ENCODE measurements around the gene RET. TPM values are rescaled to one million over a fixed set of nuclear protein-coding genes. Genes with fewer than 3 reads are reported as not detected.
A peak's percentile ranks its signal among the peaks of the same experiment; 100 is the strongest.

RET gene
- total RNA-seq, 2 donors from 2014 or later, result 1.2 to 3.5 TPM

- no peak overlapping the region for H3K27ac Mint-ChIP-seq
- H3K36me3 Mint-ChIP-seq (ENCODE audit: low read depth), result no peaks in the 10 kb centered on the region
These were observed 15.1 kb upstream of the RET start for GRCh38 chr10:43061760-43062159.

GRCh38 chr10:43062402-43063160, 14.3 kb upstream of the RET start:
- H3K27ac Mint-ChIP-seq, result no peak overlapping the region
- peaks cover 2% of the 10 kb centered on the region for H3K27me3 Mint-ChIP-seq (ENCODE audit: insufficient read depth)
- Histone ChIP-seq H3K4me3 (ENCODE audit: low read length) (no peak overlapping the region), H3K36me3 (ENCODE audit: control insufficient read depth, insufficient read depth, low read length) (no peaks in the 10 kb centered on the region), H3K27ac (ENCODE audit: low read depth, low read length) (no peak overlapping the region), H3K27me3 (ENCODE audit: control insufficient read depth, insufficient read depth, low read length, poor library complexity, severe bottlenecking) (no peaks in the 10 kb centered on the region), H3K4me1 (ENCODE audit: control insufficient read depth, insufficient read depth, low read length) (no peaks in the 10 kb centered on the region), H3K9ac (ENCODE audit: extremely low read depth, low read length, poor library complexity, severe bottlenecking) (no peak overlapping the region), H3K9me3 (ENCODE audit: control insufficient read depth, low read length) (no peaks in the 10 kb centered on the region)
- DNase-seq, result no peak
- H3K4me1 Mint-ChIP-seq, result peaks cover 5% of the 10 kb centered on the region
- no peak overlapping the region for H3K4me3 Mint-ChIP-seq
- 94 to 96% methylated on average over 16 to 18 of the region's 18 CpGs for WGBS, 2 experiments (ENCODE audit: insufficient coverage in 1 of 2, insufficient read length in 1 of 2)
- H3K36me3 Mint-ChIP-seq (ENCODE audit: low read depth), result no peaks in the 10 kb centered on the region
- no peaks in the 10 kb centered on the region for H3K9me3 Mint-ChIP-seq
- no peak for TF ChIP-seq CTCF (conservative IDR thresholded peaks at IDR 0.05)

More at GRCh38 chr10:43061760-43062159, 15.1 kb upstream of the RET start:
- Histone ChIP-seq H3K9ac (ENCODE audit: extremely low read depth, low read length, poor library complexity, severe bottlenecking) (no peak overlapping the region), H3K36me3 (ENCODE audit: control insufficient read depth, insufficient read depth, low read length) (no peaks in the 10 kb centered on the region), H3K9me3 (ENCODE audit: control insufficient read depth, low read length) (no peaks in the 10 kb centered on the region), H3K27ac (ENCODE audit: low read depth, low read length) (no peak overlapping the region), H3K4me3 (ENCODE audit: low read length) (no peak overlapping the region), H3K4me1 (ENCODE audit: control insufficient read depth, insufficient read depth, low read length) (no peaks in the 10 kb centered on the region), H3K27me3 (ENCODE audit: control insufficient read depth, insufficient read depth, low read length, poor library complexity, severe bottlenecking) (no peaks in the 10 kb centered on the region)
- no peak for TF ChIP-seq CTCF (conservative IDR thresholded peaks at IDR 0.05)
- no peaks in the 10 kb centered on the region for H3K9me3 Mint-ChIP-seq
- peaks cover 2% of the 10 kb centered on the region for H3K27me3 Mint-ChIP-seq (ENCODE audit: insufficient read depth)
- peaks cover 5% of the 10 kb centered on the region for H3K4me1 Mint-ChIP-seq
- no peak for DNase-seq
- WGBS, 2 experiments (ENCODE audit: insufficient coverage in 1 of 2, insufficient read length in 1 of 2), result 93 to 94% methylated on average over 6 to 9 of the region's 9 CpGs
- H3K4me3 Mint-ChIP-seq, result no peak overlapping the region

- 71 to 75% methylated on average over 4 to 11 of the region's 11 CpGs for WGBS, 2 experiments (ENCODE audit: insufficient coverage in 1 of 2, insufficient read length in 1 of 2)
- Histone ChIP-seq H3K4me3 (ENCODE audit: low read length) (no peak overlapping the region), H3K9ac (ENCODE audit: extremely low read depth, low read length, poor library complexity, severe bottlenecking) (no peak overlapping the region), H3K27me3 (ENCODE audit: control insufficient read depth, insufficient read depth, low read length, poor library complexity, severe bottlenecking) (no peaks in the 10 kb centered on the region), H3K36me3 (ENCODE audit: control insufficient read depth, insufficient read depth, low read length) (no peaks in the 10 kb centered on the region), H3K9me3 (ENCODE audit: control insufficient read depth, low read length) (no peaks in the 10 kb centered on the region), H3K4me1 (ENCODE audit: control insufficient read depth, insufficient read depth, low read length) (no peaks in the 10 kb centered on the region), H3K27ac (ENCODE audit: low read depth, low read length) (no peak overlapping the region)
- no peaks in the 10 kb centered on the region for H3K27me3 Mint-ChIP-seq (ENCODE audit: insufficient read depth)
- no peak overlapping the region for H3K4me3 Mint-ChIP-seq
- H3K36me3 Mint-ChIP-seq (ENCODE audit: low read depth), result no peaks in the 10 kb centered on the region
- H3K27ac Mint-ChIP-seq, result no peak overlapping the region
- H3K4me1 Mint-ChIP-seq, result peaks cover 5% of the 10 kb centered on the region
- no peaks in the 10 kb centered on the region for H3K9me3 Mint-ChIP-seq
- DNase-seq, result peak; percentile 71
- no peak for TF ChIP-seq CTCF (conservative IDR thresholded peaks at IDR 0.05)
These were observed 12.4 kb upstream of the RET start for GRCh38 chr10:43064331-43065075.
